Panc1 (cell line): ENCODE data around the gene ZNF469. TPM values are rescaled to one million over a fixed set of nuclear protein-coding genes. Genes with fewer than 3 reads are reported as not detected.

Experiments
- ATAC-seq: fragments of 200-7000 bp; cut with Tn5 transposase; 2 replicates; pipeline ENCODE4 v1.9.1; 2020; ENCODE audit warnings: mild to moderate bottlenecking, moderate library complexity
- BruUV-seq: library from RNA; stranded (reverse); fragments of 400-500 nt; replicated peaks from 2 replicates; lab custom pipeline; 2021; lab: Mats Ljungman, UMichigan
- CTCF ChIA-PET: fragments of 300-600 bp; sonication (Branson Sonifier 250); formaldehyde crosslinking; loops from one replicate; lab custom pipeline; 2022; ENCODE audit warnings: antibody characterized with exemption; lab: Charles Lee
- POLR2A ChIA-PET: fragments of 300-600 bp; sonication (Branson Sonifier 250); formaldehyde crosslinking; loops from one replicate; lab custom pipeline; 2022; ENCODE audit warnings: antibody characterized with exemption; lab: Charles Lee
- DNase-seq: peaks from one replicate; pipeline ENCODE4 v3.0.0-alpha.2; 2010; ENCODE audit warnings: low read depth, low spot score
- H3K27ac ChIP-seq: 2 replicates; pipeline ENCODE4 v1.5.1; 2011; ENCODE audit warnings: mild to moderate bottlenecking, low read length, inconsistent platforms
- H3K27me3 ChIP-seq: fragments of 200-500 bp; sonication (Bioruptor generic); 2 replicates; pipeline ENCODE4 v1.6.0; 2014; ENCODE audit warnings: low read length, inconsistent platforms; ENCODE audit not compliant: control insufficient read depth, insufficient read depth
- H3K36me3 ChIP-seq: fragments of 200-500 bp; sonication (Bioruptor generic); 2 replicates; pipeline ENCODE4 v1.5.1; 2014; ENCODE audit warnings: inconsistent platforms, mild to moderate bottlenecking, low read length, moderate library complexity; ENCODE audit not compliant: control insufficient read depth, insufficient read depth
- H3K4me1 ChIP-seq: 2 replicates; pipeline ENCODE4 v1.5.1; 2011; ENCODE audit warnings: inconsistent platforms, mild to moderate bottlenecking, low read length, moderate library complexity; ENCODE audit not compliant: control insufficient read depth, insufficient read depth
- H3K4me3 ChIP-seq, 2 experiments: 2 replicates each; pipeline ENCODE4 v1.5.1; 2011 to 2012; ENCODE audit warnings: low read depth in 2 of 2, low read length in 2 of 2, mild to moderate bottlenecking in 2 of 2, inconsistent platforms in 1 of 2, moderate library complexity in 1 of 2
- H3K9me3 ChIP-seq: fragments of 200-500 bp; sonication (Bioruptor generic); 2 replicates; pipeline ENCODE4 v1.5.1; 2014; ENCODE audit warnings: low read depth, mild to moderate bottlenecking, inconsistent platforms, low read length, moderate library complexity; ENCODE audit not compliant: control insufficient read depth, insufficient read depth
- POLR2AphosphoS5 ChIP-seq: IDR thresholded peaks from 2 replicates; pipeline ENCODE4 v1.6.1; 2012; ENCODE audit warnings: mild to moderate bottlenecking, low read depth, low read length, moderate library complexity
- SIN3A ChIP-seq: IDR thresholded peaks from 2 replicates; pipeline ENCODE4 v1.6.1; 2012; ENCODE audit warnings: low read depth, mild to moderate bottlenecking, low read length, moderate library complexity, borderline replicate concordance; ENCODE audit not compliant: insufficient read depth
- TCF7L2 ChIP-seq: IDR thresholded peaks from 2 replicates; pipeline ENCODE4 v1.6.1; 2011; ENCODE audit warnings: mild to moderate bottlenecking, low read depth, low read length, inconsistent platforms
- in situ Hi-C: cut with HindIII; loops from 2 replicates; pipeline ENCODE4 v1.10.0; 2016; ENCODE audit warnings: low sequenced_read_pairs, low pct_unique_long_range_greater_than_20kb
- intact Hi-C: fragments of 100-400 bp; cut with micrococcal nuclease; formaldehyde crosslinking; loops from one replicate; pipeline ENCODE4 v1.10.0; 2022; ENCODE audit not compliant: unreplicated experiment
- total RNA-seq: library from RNA; stranded (reverse); gene quantifications from one replicate; pipeline ENCODE4 v1.2.1, GENCODE V29; 2021; ENCODE audit not compliant: unreplicated experiment
- TF ChIP-seq, protein P1 (sequence below), 2 experiments: IDR thresholded peaks; 2 replicates each; pipeline ENCODE4 v1.6.1; 2011 to 2012; ENCODE audit warnings: low read depth in 2 of 2, control low read depth in 1 of 2, low read length in 1 of 2, mild to moderate bottlenecking in 1 of 2, moderate library complexity in 1 of 2; ENCODE audit not compliant: insufficient read depth in 1 of 2
- TF ChIP-seq, protein P2 (sequence below): fragments of 450-650 bp; IDR thresholded peaks from 2 replicates; pipeline ENCODE4 v1.5.1; 2017; ENCODE audit warnings: mild to moderate bottlenecking

The ZNF469 gene
- total RNA-seq, 1 experiment from 2014 or later, result 1.3 TPM

DNA sequence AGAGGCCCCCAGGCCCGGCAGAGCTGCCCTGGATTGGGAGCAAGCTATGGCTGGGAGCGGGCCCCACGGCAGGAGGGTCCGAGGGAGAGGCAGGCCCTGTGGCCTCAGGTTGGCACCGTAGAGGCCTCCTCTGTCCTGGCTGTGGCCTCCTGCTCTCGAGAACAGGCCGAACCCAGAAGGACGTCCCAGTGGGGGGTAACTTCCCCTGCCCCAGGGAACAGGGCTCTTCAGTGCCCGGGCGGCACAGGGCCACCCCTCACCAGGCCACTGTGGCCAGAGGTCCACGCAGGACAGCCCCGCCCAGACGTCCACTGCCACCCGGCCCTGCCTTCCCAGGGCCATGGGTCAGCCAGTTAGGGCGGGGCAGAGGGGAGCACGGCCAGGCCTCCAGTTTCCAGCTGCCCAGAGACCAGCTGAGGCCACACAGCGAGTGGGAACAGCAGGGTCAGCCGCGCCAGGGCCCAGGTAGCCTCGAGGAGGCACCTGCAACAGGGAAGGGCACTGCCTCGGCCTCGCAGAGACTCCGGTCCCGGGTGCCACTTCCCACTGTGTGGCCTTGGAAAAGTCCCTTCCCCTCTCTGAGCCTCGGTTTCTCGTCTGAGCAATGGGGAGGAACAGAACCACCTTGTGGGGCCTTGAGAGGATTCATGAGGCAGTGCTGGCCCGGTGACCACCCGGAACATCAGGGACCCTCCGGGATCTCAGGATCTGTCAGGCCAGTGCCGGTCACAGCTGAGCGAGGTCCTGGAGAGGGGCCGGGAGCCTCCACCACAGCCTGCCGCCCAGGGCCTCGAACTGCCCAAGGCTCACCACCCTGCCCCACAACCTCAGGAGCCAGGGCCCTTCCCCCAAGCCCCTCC, 32.0 kb downstream of the ZNF469 start:
- intact Hi-C loops, result no loop called here
- CTCF ChIA-PET, result no interaction called here
- Histone ChIP-seq H3K27ac (no peak overlapping the region), H3K9me3 (no peaks in the 10 kb centered on the region), H3K4me1 (no peaks in the 10 kb centered on the region), H3K36me3 (no peaks in the 10 kb centered on the region), H3K4me3 (no peak overlapping the region), H3K27me3 (no peaks in the 10 kb centered on the region)
- in situ Hi-C loops, result no loop called here
- no TSS peak for BruUV-seq
- DNase-seq, result no peak
- TF ChIP-seq SIN3A (no peak), POLR2AphosphoS5 (no peak), TCF7L2 (no peak)
- TF ChIP-seq, protein P1, sequence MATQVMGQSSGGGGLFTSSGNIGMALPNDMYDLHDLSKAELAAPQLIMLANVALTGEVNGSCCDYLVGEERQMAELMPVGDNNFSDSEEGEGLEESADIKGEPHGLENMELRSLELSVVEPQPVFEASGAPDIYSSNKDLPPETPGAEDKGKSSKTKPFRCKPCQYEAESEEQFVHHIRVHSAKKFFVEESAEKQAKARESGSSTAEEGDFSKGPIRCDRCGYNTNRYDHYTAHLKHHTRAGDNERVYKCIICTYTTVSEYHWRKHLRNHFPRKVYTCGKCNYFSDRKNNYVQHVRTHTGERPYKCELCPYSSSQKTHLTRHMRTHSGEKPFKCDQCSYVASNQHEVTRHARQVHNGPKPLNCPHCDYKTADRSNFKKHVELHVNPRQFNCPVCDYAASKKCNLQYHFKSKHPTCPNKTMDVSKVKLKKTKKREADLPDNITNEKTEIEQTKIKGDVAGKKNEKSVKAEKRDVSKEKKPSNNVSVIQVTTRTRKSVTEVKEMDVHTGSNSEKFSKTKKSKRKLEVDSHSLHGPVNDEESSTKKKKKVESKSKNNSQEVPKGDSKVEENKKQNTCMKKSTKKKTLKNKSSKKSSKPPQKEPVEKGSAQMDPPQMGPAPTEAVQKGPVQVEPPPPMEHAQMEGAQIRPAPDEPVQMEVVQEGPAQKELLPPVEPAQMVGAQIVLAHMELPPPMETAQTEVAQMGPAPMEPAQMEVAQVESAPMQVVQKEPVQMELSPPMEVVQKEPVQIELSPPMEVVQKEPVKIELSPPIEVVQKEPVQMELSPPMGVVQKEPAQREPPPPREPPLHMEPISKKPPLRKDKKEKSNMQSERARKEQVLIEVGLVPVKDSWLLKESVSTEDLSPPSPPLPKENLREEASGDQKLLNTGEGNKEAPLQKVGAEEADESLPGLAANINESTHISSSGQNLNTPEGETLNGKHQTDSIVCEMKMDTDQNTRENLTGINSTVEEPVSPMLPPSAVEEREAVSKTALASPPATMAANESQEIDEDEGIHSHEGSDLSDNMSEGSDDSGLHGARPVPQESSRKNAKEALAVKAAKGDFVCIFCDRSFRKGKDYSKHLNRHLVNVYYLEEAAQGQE (IDR thresholded peaks at IDR 0.05; ENCODE audit: insufficient read depth in 1 of 2, low read depth in 2 of 2, low read length in 1 of 2), result no peak
- TF ChIP-seq, protein P2, sequence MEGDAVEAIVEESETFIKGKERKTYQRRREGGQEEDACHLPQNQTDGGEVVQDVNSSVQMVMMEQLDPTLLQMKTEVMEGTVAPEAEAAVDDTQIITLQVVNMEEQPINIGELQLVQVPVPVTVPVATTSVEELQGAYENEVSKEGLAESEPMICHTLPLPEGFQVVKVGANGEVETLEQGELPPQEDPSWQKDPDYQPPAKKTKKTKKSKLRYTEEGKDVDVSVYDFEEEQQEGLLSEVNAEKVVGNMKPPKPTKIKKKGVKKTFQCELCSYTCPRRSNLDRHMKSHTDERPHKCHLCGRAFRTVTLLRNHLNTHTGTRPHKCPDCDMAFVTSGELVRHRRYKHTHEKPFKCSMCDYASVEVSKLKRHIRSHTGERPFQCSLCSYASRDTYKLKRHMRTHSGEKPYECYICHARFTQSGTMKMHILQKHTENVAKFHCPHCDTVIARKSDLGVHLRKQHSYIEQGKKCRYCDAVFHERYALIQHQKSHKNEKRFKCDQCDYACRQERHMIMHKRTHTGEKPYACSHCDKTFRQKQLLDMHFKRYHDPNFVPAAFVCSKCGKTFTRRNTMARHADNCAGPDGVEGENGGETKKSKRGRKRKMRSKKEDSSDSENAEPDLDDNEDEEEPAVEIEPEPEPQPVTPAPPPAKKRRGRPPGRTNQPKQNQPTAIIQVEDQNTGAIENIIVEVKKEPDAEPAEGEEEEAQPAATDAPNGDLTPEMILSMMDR, result no peak
- POLR2A ChIA-PET, result no interaction called here
- no peak for ATAC-seq

DNA sequence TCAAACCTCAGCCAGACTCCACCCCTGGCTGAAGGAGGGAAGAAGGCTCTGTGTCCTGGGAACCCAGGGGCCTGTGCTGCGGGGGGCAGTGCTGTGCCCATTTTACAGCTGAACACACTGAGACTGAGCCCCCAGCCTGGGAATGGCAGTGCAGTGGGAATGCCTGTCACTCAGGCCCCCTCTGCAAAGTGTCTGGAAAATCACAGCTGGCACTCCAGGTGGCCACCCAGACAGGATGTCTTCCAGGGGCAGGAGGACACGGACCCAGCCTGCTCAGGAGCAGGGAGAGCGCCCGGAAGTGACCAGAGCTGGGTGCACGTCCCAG, 32.6 kb downstream of the ZNF469 start:
- POLR2A ChIA-PET, result no interaction called here
- TF ChIP-seq, protein P2, result no peak
- TF ChIP-seq TCF7L2 (no peak), POLR2AphosphoS5 (no peak), SIN3A (no peak)
- TF ChIP-seq, protein P1 (IDR thresholded peaks at IDR 0.05; ENCODE audit: insufficient read depth in 1 of 2, low read depth in 2 of 2, low read length in 1 of 2), result no peak
- intact Hi-C loops (no loop called here), in situ Hi-C loops (no loop called here)
- Histone ChIP-seq H3K27ac (no peak overlapping the region), H3K4me1 (no peaks in the 10 kb centered on the region), H3K4me3 (no peak overlapping the region), H3K9me3 (no peaks in the 10 kb centered on the region), H3K36me3 (no peaks in the 10 kb centered on the region), H3K27me3 (no peaks in the 10 kb centered on the region)
- no peak for DNase-seq
- CTCF ChIA-PET, result no interaction called here
- BruUV-seq, result no TSS peak
- ATAC-seq, result no peak
